ENCODE measurements around the gene FAM151A. TPM values are rescaled to one million over a fixed set of nuclear protein-coding genes. Genes with fewer than 3 reads are reported as not detected.

The FAM151A gene
- total RNA-seq, 4 donors from 2014 or later, result 1.4 to 28.5 (median 7.1) TPM

- Histone ChIP-seq H3K4me1 (peaks cover 0 to 15% (median 7%) of the 10 kb centered on the region in 4 donors), H3K36me3 (peaks cover 0 to 13% (median 0%) of the 10 kb centered on the region in 4 donors), H3K9me3 (no peaks in the 10 kb centered on the region), H3K4me3 (no peak overlapping the region), H3K27me3 (no peaks in the 10 kb centered on the region), H3K27ac (no peak overlapping the region)
- intact Hi-C loops (cut with DNase I; ENCODE audit: low total_unique reads) (no loop called here), in situ Hi-C loops (cut with MboI; ENCODE audit: low pct_ligation_motif_present in 1 of 4, low pct_unique_long_range_greater_than_20kb in 1 of 4, low sequenced_read_pairs in 3 of 4) (no loop called here)
- WGBS, 2 donors (ENCODE audit: low coverage in 1 of 2), result 85% methylated on average over 8 of the region's 10 CpGs; no CpG with 5 or more reads in 1 of the 2 donors
- TF ChIP-seq CTCF (IDR thresholded peaks at IDR 0.05) (no peak), EP300 (IDR thresholded peaks at IDR 0.05; ENCODE audit: low read depth) (no peak), POLR2A (IDR thresholded peaks at IDR 0.05) (no peak), POLR2AphosphoS5 (IDR thresholded peaks at IDR 0.05) (no peak)
- no peak for DNase-seq
These were observed 21.6 kb downstream of the FAM151A start for GRCh38 chr1:54601730-54602129.

- intact Hi-C loops (cut with DNase I; ENCODE audit: low total_unique reads) (no loop called here), in situ Hi-C loops (cut with MboI; ENCODE audit: low pct_ligation_motif_present in 1 of 4, low pct_unique_long_range_greater_than_20kb in 1 of 4, low sequenced_read_pairs in 3 of 4) (no loop called here)
- 61 to 71% methylated on average over 3 to 12 of the region's 21 CpGs for WGBS, 2 donors (ENCODE audit: low coverage in 1 of 2)
These were observed 22.2 kb downstream of the FAM151A start for GRCh38 chr1:54600947-54601721.

GRCh38 chr1:54599211-54599823 lies 24.0 kb downstream of the FAM151A start:
- 91% methylated on average over 11 of the region's 13 CpGs; no CpG with 5 or more reads in 1 of the 2 donors for WGBS, 2 donors (ENCODE audit: low coverage in 1 of 2)
- TF ChIP-seq EP300 (IDR thresholded peaks at IDR 0.05; ENCODE audit: low read depth) (no peak), POLR2AphosphoS5 (IDR thresholded peaks at IDR 0.05) (no peak), POLR2A (IDR thresholded peaks at IDR 0.05) (no peak), CTCF (IDR thresholded peaks at IDR 0.05) (no peak)
- no peak for DNase-seq
- peaks cover 0 to 17% (median 6%) of the 10 kb centered on the region in 4 donors for H3K36me3 ChIP-seq
- in situ Hi-C loops (cut with MboI; ENCODE audit: low pct_ligation_motif_present in 1 of 4, low pct_unique_long_range_greater_than_20kb in 1 of 4, low sequenced_read_pairs in 3 of 4), result no loop called here
- H3K27ac ChIP-seq, result no peak overlapping the region
- intact Hi-C loops (cut with DNase I; ENCODE audit: low total_unique reads), result no loop called here
- peaks cover 0 to 7% (median 4%) of the 10 kb centered on the region in 4 donors for H3K4me1 ChIP-seq
- no peak overlapping the region for H3K4me3 ChIP-seq
- H3K9me3 ChIP-seq, result no peaks in the 10 kb centered on the region
- no peaks in the 10 kb centered on the region for H3K27me3 ChIP-seq

More at GRCh38 chr1:54600947-54601721, 22.2 kb downstream of the FAM151A start:
- no peak for TF ChIP-seq EP300 (IDR thresholded peaks at IDR 0.05; ENCODE audit: low read depth)
- peaks cover 0 to 13% (median 6%) of the 10 kb centered on the region in 4 donors for H3K4me1 ChIP-seq
- no peak overlapping the region for H3K27ac ChIP-seq
- H3K36me3 ChIP-seq, result peaks cover 0 to 13% (median 1%) of the 10 kb centered on the region in 4 donors
- no peaks in the 10 kb centered on the region for H3K27me3 ChIP-seq
- H3K4me3 ChIP-seq, result no peak overlapping the region
- no peak for DNase-seq
- H3K9me3 ChIP-seq, result no peaks in the 10 kb centered on the region

- no peak for DNase-seq
- Histone ChIP-seq H3K27ac (no peak overlapping the region), H3K36me3 (peaks cover 0 to 17% (median 6%) of the 10 kb centered on the region in 4 donors), H3K9me3 (no peaks in the 10 kb centered on the region), H3K4me3 (no peak overlapping the region), H3K4me1 (no peaks in the 10 kb centered on the region), H3K27me3 (no peaks in the 10 kb centered on the region)
- TF ChIP-seq EP300 (IDR thresholded peaks at IDR 0.05; ENCODE audit: low read depth), result no peak
- no peak for TF ChIP-seq POLR2A (IDR thresholded peaks at IDR 0.05)
- TF ChIP-seq CTCF (IDR thresholded peaks at IDR 0.05), result no peak
- no peak for TF ChIP-seq POLR2AphosphoS5 (IDR thresholded peaks at IDR 0.05)
- in situ Hi-C loops (cut with MboI; ENCODE audit: low pct_ligation_motif_present in 1 of 4, low pct_unique_long_range_greater_than_20kb in 1 of 4, low sequenced_read_pairs in 3 of 4) (no loop called here), intact Hi-C loops (cut with DNase I; ENCODE audit: low total_unique reads) (no loop called here)
- WGBS, 2 donors (ENCODE audit: low coverage in 1 of 2), result 70 to 78% methylated on average over 2 to 3 of the region's 3 CpGs
These were observed 25.8 kb downstream of the FAM151A start for GRCh38 chr1:54597455-54598030.

Data from transverse colon (tissue), 4 donors.